Renal cortical epithelial cell (primary cell): Measurements from ENCODE around the gene IFFO2. TPM values are rescaled to one million over a fixed set of nuclear protein-coding genes. Genes with fewer than 3 reads are reported as not detected.

Experiments
- DNase-seq: peaks from one replicate; pipeline ENCODE4 v3.0.0-alpha.2; 2011; ENCODE audit warnings: low read depth
- total RNA-seq: library from RNA; depleted of rRNA; stranded (reverse); fragments of >200 nt; gene quantifications from 2 replicates; pipeline ENCODE4 v1.2.3, GENCODE V29; 2014

IFFO2 gene
- 34.0 and 42.0 TPM in 2 replicates for total RNA-seq

DNA sequence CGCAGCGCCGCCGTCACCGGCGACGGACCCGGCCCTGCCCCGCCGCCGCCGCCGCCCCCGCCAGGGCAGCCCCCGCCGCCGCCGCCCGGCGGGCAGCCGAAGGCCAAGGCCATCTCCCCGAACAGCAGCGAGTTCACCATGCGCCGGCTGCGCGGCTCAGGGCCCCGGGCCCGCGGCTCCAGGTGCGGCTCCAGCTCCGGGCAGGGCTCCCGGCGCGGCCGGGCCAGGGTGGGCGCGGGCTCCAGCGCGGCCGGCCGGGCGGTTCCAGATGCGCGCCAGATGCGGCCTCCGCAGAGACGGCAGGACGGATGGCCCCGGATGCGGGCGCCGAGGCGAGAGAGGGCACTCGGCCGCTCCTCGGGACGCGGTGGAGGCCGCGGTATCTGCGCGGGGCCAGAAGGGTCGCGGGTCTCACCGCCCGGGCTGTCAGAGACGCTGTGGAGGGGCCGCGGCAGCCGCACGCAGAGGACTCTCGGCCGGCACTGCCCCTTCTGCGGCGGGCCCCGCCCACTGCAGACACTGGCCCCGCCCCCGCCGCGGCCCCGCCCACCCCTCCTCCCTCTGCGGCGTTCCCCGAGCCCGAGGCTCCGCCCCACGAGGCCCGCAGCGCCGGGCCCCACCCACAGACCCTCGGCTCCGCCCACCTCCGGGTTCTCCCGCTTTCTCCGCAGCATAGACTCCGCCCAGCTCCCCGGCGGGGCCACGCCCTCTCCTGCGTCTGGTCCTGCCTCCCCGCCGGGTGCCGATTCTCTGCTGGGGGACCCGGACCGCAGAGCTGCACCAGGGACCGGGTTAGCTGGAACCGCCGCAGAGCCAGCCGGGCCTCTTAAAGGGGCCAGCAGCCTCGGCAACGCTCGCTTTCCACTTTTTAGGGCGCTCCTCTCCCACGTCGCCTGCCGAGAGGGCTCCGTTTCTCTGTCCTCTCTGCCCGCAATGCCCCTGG lies at the start of gene IFFO2:
Gene IFFO2 (minus strand): TSS at position 484 of the 943 bp plus-strand sequence. CDS start 344 bp downstream, at position 140.
- DNase-seq = peak; percentile 74

DNA sequence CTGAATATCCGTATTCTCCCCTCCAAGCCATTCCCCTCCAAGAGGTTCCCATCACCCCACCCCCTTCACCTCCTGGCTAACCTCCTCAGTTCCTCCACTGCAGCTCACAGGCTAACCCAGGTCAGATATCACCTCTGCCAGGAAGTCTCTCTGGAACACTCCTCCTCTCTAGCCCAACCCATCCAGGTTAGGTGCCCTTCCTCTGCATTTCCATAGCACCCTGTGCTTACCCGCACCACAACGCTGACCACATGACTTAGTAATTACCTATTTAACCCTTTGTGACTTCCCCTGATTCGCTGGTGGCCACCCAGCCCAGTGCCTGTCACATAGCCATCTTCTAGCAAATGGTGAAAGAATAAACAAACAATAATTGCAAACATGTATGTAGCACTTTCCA lies 49.5 kb upstream of the IFFO2 start:
- DNase-seq = no peak

DNA sequence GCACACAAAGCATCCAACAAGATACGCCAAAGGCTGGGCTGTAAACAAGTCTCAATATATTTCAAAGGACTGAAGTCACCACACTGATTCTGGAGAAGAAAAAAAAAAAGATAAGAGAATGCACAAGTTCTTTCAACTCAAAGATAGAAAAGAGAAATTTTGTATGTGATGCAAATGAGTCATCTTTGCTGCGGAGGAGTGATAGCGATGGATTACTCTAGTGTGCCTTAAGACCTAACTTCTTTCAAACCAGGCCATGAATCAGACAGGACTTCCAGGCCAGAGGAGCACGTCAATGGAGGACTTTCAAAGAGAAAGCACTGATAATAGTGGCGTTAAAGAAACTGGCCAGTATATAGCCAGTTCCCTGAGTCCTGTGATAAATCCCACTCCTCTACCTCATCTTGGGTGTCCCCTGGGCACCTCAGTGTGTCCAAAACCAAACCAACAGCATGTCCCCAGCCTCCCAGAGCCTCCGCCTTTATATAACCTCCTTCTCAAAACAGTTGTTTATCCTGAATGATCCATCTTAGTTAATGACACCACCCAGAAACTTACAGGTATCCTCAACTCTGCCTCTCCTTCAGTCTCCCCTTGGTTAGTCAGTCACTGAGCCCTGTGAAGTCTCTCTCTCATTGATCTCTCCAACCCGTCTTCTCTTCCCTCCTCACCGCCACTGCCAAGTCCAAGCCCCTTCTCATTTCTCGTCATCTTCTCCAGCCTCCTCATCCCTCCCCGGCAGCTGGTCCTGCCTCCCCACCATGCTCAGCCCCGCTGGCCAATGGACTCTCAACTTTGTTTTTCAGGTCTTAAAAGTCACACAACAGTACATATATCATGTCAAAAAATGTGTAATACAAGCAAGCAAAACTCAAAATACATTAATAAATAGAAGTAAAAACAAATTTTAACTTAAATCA lies 47.2 kb upstream of the IFFO2 start:
- DNase-seq = no peak

DNA sequence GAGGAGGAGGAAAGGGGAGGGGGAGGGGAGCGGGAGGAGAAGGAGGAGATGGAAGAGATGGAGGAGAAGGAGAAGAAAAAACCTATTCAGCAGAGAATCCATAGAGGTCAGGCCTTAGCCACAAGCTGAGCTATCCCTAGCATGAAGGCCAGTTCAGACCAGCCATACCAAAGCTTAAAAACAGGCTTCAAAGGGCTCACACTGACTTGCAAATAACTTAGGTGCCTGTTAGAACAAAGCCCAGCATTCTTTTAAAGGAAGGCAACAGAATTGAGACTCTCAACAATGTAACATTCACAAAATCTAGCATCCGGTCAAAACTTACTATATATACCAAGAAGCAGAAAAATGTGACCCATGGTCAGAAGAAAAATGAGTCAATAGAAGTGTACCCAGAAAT lies 43.6 kb upstream of the IFFO2 start:
- no peak for DNase-seq

DNA sequence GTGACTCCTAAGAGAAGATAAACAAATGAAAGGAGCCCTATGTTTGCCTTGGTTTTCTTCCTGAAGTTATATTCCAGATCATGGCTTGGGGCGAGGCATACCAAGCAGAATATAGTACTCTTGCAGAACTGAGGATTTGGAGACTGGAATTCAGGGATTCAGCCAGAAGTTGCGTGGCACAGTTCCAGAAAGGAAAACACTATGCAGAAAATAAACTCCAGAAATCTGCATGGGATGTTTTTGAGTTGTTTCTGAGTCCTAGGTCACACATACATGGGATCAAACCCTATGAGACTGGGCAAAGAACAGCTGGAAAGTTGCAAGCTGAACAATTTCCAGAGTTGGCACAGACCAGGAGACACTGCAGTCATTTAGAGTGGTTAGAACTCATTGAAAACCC lies 42.9 kb upstream of the IFFO2 start:
- DNase-seq = peak; percentile 36

DNA sequence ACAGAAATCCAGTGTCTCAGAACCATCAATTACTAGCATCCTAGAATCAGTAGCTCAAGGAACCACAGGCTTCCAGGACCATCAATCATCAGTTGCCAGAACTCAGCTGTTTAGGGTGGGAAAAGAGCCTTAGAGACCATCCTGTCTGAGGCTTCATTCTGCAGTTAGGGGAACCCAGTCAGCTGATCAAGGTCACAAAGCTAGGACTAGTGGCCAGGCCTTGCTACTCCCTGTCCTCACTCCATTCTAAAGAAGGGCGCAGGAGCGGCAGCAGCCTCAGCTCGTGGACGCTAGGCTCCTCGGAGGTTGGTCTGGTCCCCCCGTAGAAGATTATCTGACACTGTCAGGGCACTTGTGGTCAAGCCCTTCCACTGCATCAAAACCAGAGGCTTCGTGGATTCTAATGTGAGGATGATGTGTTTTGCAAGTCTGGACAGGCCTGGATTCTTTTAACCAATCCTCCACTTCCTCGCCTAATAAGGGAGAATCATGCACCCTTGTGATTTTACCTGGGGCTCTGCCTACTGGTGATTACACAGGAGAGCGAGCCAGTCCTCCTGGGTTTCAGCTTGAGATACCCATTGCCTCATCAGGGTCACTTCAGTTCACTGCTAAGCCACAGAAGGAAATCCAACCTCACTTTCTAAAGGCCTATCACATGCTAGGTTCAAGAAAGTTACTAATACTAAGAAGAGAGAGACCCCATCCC lies 41.7 kb upstream of the IFFO2 start:
- peak; percentile 88 for DNase-seq

DNA sequence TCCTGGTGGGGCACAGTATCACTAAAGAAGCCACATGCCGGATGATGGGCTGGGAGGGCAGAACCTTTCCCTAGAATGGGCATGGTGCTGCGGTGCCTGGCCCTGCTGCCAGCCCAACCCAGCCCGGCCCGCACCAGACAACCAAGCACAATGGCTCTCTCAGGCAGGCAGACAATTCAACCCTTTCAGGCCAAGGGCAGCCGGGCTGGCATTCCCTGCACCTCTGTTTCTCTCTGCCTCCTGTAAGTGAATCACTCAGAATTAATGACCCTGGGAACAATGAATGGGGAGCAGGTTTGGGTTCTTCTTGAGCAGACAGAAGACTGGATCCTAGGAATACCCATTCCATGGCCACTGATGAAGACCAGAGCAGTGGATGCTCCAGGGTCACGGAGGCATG lies 41.0 kb upstream of the IFFO2 start:
- peak; percentile 73 for DNase-seq

DNA sequence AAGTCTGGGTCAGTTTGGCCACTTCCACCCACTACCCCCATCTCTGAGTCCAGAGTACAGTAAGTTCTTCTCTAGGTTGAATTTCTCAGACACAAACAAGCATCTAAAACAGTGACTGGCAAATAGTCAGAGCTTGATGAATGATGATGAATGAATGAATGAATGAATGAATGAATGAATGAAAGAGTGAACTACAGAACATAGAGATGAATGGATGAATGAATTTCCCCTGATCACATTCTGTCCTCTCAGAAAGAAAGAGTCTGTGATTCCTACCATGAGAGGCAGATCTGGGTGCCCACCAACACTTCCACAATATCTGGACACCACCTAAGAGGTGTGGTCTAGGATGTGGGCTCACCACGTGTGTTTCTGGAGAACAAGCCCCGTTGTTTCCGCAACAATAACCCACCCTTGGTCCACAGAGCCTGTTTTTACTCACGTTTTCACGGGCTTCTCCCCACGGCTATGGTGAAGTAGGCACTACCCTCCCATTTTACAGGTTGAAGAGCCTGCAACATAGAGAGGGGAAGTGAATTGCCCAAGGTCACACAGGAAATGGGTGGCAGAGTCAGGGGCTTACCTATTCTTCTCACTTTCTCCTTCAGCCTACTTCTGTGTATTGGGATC lies 40.2 kb upstream of the IFFO2 start:
- DNase-seq = no peak

DNA sequence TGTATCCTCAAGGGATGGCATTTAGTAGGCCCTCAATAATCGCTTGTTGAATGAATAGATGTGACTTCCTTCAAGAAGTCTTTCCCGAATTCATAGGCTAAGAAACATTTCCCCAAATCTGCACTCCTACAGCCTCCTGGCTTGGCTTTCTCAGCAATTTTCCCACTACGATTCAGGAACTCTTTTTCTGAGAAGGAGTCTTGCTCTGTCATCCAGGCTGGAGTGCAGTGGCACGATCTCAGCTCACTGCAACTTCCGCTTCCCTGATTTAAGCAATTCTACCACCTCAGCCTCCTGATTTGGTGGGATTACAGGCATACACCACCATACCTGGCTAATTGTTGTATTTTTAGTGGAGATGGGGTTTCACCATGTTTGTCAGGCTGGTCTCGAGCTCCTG lies 37.9 kb upstream of the IFFO2 start:
- no peak for DNase-seq

DNA sequence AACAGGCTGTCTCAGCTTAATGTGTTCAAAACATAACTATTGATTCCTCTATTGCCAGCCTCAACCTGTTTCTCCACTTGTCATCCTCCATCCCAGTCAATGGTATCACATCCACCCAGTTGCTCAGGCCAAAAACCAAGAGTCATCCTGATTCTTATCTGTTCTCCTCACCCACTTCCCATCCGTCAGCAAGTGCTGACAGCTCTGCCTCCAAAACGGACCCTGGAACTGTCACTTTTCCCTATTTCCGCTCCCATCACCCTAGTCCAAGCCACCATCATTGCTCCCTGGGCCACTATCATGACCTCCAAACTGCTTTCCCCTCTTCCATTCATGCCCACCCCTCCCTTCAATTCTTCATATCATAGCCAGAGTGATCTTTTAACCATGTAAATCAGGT lies 36.2 kb upstream of the IFFO2 start:
- no peak for DNase-seq

DNA sequence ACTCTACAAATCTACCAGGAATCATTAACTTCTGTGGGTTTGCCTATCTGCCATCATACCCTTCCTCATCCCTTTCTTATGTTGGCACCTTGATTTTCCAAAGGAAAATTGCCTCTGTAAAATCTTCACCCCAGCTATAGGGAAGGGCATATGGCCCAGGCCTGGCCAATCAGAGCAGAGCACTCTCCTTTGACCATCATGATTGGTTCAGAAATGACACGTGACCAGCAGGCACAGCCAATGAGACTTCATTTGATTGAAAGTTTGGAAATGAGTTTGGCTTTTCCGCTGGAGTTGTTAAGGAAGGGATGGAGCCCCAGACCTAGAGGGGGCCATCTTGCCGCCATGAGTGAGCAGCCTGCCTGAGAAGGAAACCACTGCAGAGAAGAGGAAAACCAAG lies 35.1 kb upstream of the IFFO2 start:
- no peak for DNase-seq

DNA sequence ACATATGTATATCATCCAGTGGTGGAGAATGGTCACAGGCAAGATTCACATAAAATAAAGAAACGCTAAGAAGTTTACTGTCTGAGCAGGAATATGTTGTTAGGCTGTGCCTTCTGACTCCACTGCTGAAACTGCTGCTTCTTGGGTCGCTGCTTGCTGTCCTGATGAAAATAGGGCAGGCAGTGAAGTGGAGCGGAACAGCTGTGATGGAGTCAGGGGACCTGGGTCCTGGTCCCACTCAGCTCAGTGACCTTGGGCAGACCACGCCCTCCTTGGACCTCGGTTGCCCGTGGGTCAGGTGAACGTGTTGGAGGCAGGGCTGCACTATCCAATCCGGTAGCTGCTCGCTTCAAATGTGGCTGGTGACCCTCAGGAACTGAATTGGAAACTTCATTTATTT lies 33.4 kb upstream of the IFFO2 start:
- no peak for DNase-seq

DNA sequence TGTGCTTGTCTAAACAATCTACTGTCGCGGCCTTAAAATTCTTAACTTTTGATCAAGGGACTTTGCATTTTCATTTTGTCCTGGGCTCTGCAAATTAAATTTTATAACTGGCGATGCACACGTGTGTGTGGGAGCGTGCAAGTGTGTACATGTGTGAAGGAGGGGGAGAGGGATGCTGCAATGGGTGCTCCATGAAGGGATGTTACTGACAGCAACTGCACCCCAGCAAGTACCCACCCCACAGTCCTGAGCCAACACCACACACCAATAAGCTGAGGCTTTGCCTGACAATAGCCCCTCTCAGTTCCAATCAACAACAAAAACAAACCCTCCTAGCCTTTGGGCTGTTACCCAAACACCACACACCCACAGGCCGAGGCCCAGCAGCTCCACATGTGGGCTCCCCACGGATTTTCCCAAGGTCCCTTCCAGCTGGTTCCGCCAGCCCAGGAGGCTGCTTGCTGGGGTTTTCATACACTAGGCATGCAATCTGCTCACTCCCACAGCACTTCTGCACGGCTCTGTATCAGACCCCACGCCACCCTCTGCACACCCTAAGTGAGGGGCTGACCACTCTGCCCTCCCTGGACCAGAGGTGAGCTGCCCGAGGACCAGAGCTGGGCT lies 32.8 kb upstream of the IFFO2 start:
- DNase-seq = no peak

DNA sequence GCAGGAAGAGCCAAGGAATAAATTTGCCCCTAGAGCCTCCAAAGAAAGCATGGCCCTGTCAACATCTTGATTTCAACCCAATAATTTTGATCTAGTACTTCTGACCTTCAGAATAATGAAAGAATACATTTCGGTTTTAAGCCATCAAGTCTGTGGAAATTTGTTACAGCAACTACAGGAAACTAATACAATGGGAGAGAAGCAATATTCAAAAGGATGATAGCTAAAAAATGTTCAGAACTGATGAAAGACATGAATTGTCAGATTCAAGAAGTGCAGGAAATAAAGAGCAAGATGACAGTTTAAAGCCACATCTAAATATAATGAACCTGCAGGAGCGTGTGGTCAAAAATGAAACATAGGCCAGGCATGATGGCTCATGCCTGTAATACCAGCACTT lies 24.8 kb upstream of the IFFO2 start:
- DNase-seq = no peak

DNA sequence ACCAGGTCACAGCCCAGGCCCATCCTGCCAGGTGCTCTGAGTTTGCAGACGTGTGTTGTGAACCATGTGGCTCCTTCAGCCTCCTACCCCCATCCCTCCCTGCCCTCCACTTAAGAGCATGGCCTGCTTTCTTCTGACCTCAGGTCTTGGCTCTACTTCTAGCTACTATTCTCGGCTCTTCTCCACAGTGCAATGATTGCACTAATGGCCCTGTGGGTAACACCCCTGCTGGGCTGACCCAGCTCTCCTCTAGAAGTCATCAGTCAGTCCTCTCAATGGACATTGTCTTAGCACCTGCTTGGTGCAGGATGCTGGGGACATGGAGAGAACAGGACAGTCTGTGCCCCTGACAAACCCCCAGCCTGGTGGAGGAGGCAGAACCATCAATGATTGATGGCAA lies 22.2 kb upstream of the IFFO2 start:
- no peak for DNase-seq

DNA sequence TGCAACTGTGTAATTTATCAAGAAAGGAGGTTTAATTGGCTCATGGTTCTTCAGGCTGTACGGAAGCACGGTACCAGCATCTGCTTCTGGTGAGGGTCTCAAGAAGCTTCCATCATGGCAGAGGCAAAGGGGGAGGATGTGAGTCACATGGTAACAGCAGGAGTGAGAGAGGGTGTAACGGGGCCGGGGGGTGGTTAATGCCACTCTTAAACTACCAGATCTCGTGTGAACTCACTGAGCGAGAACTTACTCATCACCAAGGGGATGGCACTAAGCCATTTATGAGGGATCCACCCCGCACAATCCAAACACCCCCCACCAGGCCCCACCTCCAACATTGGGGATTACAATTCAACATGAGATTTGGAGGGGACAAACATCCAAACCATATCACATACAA lies 21.0 kb upstream of the IFFO2 start:
- DNase-seq = no peak

DNA sequence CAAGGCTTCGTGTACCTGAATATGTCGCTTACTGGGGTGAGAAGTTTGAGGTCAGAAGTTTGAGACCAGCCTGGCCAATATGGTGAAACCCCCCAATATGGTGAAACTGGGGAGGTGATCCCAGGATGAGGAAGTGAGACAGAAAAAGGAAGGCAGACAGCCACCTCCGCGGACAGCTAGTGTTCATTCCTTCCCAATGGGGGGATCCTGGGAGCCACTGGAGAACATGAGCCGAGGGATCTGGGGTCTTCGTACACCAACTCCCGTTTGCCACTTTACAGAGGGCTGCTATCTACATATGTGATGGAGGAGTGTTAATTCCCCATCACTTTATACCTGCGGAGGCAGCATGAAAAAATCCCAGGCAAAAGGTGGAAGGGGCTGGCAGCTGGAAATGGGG lies 19.6 kb upstream of the IFFO2 start:
- no peak for DNase-seq

DNA sequence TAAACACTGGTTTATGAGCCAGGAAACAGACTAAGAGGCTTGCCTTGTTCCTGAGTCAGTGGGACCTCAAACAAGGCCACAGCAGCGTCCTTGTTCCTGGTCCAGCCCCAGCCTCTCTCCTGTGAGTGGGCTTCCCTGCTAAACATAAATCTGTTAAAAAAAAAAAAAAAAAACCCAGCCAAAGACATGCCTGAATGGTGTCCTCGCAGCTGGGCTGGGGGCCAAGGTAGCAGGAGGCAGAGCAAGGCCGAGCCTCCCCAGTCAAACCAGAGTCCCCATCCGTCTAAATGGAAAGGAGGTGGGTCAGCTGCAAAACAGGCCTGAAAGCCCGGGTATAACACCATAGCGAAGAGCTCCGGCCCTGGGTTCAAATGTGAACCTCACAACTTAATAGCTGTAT lies 18.1 kb upstream of the IFFO2 start:
- no peak for DNase-seq

DNA sequence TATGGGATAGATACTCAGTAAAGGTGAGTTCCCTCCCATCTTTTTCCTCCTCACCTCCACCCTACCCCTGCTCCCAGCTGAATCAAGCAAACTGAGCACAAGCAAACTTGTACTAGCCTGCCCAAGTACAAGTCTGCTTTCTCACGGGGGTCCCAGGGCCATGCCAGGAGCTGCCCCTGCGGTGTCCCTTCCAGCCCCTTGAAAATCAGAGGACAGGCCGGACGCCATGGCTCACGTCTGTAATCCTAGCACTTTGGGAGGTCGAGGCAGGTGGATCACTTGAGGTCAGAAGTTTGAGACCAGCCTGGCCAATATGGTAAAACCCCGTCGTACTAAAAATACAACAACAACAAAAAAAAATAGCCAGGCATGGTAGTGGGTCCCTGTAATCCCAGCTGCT lies 17.5 kb upstream of the IFFO2 start:
- DNase-seq = no peak

DNA sequence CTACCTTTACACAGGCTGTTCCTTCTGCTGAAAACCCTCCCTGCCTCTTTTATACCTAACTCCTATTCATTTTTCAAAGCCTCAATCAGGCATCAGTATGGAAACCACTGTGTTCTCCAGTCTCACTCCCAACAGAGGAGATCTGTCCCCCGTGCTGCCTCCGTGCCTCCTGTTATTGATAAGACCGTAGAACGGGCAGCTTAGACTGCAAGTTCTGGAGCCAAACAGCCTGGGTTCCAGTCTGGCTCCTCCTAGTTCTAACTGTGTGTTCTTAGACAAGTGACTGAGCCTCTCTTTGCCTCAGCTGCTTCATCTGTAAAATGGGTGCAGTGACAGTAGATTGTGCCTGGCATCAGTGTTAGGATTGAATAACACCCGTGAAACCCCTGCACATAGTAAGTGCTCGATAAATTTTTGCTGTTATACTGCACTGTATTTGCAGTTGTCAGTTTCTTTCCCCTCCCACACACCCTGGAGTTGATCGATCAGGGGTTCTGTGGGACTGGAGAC lies 17.0 kb upstream of the IFFO2 start:
- DNase-seq = no peak

DNA sequence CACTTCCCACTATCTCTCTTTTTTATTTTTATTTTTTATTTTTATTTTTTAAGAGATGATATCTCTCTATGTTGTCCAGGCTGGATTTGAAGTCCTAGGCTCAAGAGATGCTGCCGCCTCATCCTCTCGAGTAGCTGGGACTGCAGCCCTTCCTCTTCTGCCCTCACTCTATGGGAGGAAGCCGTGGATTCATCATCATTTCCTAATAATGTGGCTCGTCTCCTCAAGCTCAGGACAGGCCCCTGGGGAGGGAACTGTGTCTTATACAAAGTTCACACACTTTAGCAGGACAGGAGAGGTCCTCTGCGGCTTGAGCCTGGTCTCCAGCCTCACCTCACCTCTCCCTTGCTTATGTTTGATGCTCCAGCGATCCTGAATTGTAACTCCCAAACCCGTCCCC lies 16.5 kb upstream of the IFFO2 start:
- DNase-seq = no peak
